NCI-H446 (cell line): ENCODE measurements around the gene TREH.
"Not testable (repeated sequence)": the region's sequence is repeated elsewhere in the genome, so short reads cannot be mapped to it uniquely, and the experiment has no call there.

Source experiments
- DNase-seq, 2 experiments: peaks; one replicate each; lab custom pipeline; 2025; lab: John Stamatoyannopoulos, UW

TREH gene

DNA sequence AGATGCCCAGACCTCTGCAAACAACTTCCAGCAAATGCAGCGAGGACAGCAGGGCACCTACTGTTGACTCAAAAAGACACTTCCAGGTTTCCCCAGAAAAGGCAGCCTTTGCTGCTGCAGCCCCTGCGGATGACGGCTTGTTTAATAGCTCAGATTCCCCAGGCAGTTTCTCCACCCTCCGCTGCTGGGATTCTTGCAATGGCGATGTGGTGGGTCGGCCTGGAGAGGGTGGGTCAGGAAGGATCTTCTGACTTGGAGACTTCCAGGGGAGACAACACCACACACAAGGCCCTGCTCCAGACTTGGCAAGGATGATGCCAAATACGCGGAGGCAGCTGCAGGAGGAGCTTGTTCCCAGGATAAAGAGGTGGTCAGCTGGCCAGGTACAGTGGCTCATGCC, 17.9 kb upstream of the TREH start:
- DNase-seq: no peak

DNA sequence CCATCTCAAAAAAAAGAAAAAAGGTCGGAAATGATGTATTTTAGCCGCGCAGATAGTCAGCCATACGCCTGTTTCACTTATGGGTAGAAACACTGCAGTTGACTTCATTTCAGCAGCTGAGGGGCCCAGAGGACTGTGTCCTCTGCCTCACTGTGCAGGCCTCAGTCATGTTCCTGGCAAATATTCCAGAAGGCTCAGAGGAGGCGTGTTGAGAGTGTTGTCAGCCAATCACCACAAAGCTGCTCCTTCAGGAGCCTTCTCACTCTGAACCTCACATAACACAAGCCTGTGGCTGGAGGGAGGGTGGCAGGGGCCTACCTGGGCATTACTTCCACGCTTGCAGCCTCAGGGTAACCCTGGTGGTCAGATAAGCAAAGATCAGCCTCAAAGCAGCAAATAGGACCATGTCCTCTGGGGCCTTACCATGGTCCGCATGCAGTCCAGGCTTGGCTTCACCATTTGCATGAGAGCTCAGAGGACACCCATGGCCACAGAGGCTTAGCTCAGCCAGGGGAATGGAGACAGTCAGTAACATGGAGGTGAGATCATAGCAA, 17.3 kb upstream of the TREH start:
- DNase-seq: no peak

DNA sequence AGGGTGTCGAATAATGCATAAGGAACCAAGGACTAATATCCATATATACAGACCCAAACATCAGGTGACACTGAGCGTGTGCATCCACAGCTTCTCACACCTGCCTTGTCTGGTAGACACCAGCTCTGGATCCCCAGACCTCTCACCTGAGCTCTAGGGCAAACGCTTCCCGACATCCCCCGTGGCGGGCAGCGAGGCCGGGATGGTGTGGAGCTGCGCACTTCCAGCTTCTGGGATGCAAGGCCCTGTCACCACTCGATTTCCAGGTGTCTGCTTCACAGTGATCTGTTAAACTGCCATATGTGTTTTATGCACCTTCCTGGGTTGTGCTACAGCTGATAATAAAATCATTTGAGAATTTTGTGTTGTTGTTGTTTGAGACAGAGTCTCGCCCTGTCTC, 15.3 kb upstream of the TREH start:
- no peak for DNase-seq

DNA sequence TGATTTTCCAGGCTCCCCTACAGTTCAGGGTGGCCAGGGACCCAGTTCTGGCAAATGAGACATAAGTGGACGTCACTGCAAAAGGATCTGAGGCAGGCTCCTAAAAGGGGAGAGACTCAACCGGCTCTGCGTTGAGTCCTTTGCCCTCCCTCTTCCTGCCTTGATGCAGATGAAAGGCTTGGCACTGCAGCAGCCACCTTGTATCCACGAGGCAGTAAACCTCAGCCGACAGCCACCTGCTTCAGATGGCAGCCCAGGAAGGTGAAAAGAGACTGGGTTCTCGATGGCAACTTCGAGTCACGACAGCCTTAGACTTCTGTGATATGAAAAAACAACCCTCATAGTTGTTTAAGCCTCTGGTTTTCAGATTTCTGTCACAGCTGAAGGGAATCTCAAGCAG, 14.7 kb upstream of the TREH start:
- DNase-seq: no peak

DNA sequence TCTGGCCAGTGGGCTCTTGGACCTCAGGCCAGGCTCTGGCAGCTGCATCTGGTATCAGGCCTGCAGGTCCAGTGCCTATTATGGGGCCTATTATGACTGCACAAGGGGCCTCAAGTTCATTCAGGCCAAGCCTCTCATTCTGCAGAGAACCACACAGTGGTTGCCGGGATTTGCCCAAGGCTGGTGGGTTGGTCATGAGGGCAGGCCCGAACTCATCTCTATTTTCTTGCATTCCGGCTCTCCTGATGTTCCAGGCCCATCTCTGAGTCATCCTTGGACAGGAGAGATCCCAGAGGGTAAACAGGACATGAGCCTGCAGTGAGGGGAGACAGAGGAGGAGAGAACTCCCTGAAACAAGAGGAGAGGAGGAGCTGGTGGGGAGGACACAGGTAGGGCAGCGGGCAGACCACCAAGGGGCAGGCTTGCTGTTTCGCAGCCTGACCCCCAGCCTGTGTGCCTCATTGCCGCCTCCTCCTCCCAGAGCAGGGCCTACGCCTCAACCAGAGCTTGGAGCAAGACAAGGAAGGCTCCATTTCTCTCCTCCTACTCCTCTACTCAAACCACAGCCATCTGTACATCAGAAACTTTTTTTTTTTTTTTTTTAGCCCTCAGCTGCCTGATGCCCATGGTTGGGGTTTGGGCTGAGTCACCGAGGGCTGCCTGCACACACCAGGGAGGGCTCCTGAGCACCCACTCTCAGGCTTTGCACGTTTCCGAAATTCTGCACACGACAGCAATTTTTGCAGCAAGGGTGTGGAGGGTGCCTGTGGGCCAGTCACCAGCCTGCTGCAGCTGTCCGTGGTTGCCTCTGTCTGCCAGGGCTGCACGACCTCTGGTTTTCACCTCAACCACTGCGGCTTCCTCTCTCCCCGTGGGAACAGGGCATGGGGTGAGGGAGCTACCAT, 12.7 kb upstream of the TREH start:
- no peak for DNase-seq

DNA sequence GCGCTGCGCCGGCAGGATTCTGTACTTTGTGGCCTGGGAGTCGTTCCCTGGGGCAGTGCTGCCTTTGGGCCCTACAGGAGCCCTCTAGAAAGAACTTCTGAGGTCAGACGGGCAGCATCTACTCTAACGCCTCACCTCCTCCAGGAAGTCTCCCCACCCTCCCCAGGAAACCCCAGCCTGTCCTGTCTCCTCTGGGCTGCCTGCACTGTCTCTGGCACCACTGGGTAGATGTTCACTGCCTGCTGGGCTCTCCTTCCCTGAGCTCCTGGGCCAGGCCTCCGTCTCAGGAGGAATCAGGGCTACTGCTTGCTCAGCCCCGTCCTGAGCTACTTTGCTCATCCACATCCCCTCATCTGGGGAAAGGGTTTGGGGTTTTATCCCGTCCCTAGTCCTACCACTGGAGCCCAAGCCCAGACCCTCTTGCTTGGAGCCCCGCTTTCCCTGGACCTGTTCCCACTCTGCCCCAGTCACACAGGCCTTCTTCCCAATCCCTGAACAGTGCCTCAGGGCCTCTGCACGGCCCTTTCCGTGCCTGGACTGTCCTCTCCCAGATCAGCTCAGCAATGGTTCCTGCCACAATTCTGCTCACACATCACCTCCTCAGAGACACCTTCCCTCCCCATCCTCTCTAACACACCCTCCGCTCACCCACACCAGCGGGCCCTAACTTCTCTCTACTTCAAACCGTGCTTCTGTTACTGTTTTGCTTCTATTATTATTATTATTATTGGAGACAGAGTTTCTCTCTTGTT, 11.3 kb upstream of the TREH start:
- no peak for DNase-seq

DNA sequence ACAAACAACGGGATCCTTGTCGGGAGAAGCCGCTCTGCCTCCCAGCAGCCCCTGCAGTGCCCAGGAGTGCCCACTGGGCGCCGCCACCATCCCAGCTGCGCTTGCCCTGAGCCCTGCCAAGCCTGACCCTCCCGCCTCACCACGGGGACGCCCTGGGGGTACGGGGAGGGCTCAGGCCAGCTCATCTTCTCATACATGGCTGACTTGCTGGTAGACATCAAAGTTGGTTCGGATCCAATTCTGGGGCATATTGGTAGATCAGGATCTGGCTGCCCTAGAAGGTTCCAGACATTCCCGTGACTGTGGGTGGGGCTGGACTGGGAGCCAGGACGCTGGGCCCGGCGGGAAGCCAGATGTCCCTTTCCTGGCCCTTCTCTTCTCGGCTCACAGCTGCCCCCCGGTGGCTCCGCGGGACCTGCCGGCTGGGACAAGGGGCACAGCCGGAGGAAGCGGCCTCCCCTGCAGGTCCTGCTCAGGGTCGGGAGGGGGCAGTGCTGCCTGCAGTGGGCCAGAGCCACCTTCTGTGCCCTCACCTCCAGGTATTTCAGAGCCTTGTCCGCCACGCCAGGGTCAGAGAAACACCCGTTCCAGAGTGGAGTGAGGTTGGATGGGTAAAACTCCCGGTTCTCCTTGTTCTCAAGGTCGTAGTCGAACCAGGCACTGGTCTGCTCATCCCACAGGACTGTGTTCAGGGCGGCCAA, 10.6 kb upstream of the TREH start:
- DNase-seq: peak; percentile 61 to 98

DNA sequence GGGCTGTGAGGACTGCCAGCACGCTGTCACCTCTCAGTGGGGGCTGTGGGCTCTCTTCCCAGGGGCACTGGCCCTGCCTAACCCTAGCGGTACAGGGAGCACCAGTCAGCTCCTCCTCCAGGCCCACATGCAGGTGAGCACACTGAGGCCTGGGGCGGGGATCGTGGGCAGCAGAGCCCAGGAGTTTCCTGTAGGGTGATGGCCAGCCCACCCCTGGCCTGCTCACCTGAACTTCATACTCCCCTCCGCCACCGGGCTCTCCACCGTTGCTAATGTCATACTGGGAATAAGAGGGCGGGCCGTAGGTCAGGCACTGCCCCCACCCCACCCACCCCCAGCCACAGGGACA, 10.0 kb upstream of the TREH start:
- no peak for DNase-seq

DNA sequence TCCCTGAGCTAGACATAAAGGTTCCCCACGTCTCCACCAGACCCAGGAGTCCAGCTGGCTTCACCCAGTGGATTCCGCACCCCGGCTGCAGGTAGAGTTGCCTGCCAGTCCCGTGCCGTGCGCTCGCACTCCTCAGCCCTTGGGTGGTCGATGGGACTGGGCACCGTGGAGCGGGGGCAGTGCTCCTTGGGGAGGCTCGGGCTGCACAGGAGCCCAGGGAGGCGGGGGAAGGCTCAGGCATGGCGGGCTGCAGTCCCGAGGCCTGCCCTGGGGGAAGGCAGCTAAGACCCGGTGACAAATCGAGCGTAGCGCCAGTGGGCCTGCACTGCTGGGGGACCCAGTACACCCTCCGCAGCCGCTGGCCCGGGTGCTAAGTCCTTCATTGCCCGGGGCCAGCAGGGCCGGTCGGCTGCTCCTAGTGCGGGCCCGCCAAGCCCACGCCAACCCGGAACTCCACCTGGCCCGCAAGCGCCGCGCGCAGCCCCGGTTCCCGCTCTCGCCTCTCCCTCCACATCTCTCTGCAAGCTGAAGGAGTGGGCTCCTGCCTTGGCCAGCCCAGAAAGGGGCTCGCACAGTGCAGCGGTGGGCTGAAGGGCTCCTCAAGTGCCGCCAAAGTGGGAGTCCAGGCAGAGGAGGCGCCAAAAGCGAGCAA, 9.5 kb upstream of the TREH start:
- no peak for DNase-seq

DNA sequence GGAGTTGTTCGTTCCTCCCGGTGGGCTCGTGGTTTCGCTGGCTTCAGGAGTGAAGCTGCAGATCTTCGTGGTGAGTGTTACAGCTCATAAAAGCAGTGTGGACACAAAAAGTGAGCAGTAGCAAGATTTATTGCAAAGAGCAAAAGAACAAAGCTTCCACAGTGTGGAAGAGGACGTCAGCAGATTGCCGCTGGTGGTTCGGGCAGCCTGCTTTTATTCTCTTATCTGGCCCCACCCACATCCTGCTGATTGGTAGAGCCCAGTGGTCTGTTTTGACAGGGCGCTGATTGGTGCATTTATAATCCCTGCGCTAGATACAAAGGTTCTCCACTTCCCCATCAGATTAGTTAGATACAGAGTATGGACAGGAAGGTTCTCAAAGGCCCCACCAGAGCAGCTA, 8.9 kb upstream of the TREH start:
- not testable (repeated sequence) for DNase-seq

DNA sequence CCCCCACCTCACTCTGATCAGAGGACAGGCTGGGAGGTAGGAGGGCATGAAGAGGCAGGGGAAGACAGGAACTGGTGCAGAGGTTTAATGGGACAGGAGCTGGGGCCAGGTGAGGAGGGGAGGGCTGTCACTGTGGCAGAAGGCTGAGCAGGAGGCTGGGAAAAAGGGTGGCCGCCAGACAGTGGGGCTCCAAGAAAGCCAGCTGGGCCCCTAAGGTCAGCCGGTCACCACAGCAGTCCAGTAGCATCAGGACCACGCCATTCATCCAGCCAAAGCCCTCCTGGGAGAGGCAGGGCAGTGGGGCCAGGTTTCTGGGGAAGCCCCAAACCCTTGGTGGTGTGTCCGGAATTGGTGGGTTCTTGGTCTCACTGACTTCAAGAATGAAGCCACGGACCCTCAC, 8.5 kb upstream of the TREH start:
- DNase-seq: no peak

DNA sequence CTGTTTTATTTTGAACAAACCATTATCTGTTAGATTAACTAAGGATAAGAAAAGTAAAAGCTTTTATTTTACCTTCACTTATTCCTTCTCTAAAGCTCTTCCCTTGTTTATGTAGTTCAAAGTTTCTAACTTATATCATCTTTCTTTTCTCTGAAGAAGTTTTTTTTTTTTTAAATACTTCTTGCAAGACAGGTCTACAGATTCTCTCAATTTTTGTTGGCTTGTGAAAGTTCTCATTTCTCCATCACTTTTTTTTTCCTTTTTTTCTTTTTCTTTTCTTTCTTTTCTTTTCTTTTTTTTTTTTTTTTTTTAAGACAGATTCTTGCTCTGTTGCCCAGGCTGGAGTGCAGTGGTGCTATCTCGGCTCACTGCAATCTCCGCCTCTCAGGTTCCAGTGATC, 4.7 kb upstream of the TREH start:
- no peak for DNase-seq

DNA sequence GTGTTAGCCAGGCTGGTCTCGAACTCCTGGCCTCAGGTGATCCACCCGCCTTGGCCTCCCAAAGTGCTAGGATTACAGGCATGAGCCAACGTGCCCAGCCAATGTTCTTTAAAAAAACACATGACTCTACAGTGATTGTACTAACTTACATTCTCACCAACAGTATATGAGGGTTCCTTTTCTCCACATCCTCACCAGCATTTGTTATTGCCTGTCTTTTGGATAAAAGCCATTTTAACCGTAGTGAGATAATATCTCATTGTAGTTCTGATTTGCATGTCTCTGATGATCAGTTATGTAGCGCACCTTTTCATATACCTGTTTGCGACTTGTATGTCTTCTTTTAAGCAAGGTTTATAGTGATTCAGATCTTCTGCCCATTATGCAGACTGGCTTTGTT, 3.5 kb upstream of the TREH start:
- not testable (repeated sequence) for DNase-seq

DNA sequence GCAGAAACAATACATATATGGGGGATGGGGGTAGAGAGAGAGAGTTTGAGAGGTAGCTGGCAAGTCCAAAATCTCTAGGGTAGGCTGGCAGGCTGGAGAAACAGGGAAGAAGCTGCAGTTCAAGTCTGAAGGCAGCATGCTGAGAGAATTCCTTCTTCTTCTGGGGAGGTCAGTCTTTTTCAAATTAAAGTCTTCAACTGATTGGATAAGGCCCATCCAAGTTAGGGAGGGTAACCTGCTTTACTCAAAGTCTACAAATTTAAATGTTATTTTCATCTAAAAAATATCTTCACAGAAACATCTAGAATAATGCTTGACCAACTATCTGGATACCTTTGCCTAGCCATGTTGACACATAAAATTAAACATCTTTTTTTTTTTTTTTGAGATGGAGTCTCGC, 2.9 kb upstream of the TREH start:
- no peak for DNase-seq

DNA sequence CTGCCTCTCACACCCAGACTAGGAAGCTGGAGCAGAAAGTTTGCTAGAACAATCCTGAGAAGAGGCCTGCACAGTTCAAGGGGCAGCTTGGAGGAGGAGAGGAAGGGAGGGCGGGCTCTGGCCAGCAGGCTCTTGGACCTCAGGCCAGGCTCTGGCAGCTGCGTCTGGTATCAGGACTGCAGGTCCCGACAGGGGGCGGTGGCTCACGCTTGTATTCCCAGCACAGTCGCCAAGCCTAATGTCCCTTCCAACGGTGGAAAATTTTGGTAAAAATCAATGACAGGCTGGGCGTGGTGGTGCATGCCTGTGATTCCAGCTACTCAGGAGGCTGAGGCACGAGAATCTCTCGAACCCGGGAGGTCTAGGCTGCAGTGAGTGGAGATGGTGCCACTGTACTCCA, 542 bp downstream of the TREH start:
- DNase-seq: not testable (repeated sequence)

DNA sequence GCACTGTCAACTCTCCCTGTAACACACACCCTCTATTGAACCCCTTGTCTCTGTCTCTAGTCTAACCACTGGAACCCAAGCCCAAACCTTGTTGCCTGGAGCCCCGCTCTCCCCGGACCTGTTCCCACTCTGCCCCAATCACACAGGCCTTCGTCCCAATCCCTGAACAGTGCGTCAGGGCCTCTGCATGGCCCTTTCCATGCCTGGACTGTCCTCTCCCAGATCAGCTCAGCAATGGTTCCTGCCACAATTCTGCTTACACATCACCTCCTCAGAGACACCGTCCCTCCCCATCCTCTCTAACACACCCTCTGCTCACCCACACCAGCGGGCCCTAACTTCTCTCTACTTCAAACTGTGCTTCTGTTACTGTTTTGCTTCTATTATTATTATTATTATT, 1.5 kb downstream of the TREH start:
- no peak for DNase-seq

DNA sequence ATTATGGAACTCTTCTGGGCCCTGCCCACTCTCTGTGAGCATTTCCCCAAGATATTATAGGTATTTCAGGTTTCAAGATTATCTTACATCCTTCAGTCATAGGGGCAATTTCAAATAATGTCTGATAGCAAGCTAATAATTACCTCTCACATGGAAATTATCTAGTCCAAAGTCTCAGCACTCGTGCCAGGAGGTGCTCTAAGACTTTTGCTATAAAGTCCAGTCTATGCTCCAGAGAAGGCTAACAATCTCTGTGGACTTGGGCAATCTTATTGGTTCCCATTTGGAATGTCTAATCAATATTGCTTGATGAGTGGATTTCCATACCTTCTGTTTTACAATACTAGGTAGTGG, 5.4 kb downstream of the TREH start:
- DNase-seq: no peak

DNA sequence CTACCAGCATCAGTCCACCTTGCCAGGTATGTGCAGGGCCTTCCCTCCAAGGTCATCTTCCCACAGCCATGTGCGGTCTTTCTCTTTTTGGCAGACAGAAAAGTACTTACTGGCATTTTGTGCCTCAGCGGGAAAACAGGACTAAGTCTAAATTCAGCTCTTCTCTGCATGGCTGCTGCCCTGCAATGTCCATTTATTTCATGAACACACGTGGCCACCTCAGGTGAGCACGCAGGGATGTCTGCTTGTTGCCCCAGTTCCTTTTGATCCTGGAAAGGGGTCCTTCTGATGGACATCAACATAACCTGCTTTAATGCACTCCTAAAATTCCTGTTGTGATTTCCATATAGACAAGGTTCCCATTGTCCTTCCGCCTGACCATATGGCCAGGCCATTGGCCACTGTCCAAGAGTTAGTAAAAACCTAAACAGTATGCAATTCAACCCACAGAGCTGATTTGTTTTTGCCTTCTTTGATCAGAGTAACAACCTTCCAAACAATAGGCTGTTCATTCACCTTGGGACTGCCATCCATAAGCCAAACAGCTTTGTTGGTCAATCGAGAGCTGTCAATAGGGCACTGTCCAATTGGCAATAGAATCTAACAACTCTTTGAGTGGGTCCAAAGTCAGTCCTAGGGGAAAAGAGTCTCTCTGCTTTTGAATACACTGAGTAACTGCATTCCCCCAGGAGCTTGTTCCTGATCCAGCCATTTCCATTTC, 5.9 kb downstream of the TREH start:
- DNase-seq: no peak

DNA sequence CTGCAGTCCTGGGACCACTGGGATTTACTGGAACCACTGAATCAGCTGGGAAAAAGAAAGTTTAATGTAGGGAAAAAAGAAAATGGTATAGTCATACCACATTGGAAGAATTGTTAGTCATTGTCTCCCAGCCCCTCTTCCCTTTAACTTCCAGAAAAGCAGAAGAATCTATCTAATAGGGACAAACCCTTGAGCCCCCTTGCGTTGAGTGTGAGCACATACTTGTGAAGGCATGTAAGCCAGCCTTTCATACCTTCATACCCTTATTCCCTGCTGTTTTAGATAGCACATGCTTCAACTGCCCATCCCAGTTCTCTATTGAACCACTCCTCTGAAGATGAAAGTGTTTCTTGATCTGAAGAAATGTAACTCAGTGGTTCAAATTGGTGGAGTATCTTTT, 6.6 kb downstream of the TREH start:
- no peak for DNase-seq

DNA sequence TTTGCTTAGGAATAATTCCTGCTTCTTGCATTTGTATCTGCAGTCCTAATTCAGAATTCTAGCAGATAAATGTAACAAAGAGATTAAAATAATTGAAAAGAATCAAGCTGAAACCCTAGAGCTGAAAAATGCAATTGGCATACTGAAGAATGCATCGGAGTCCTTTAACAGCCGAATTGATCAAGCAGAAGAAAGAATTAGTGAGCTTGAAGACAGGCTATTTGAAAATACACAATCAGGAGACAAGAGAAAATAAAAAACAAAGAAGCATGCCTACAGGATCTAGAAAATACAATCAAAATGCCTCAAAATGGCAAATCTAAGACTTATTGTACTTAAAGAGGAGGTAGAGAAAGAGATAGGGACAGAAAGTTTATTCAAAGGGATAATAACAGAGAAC, 8.2 kb downstream of the TREH start:
- no peak for DNase-seq

DNA sequence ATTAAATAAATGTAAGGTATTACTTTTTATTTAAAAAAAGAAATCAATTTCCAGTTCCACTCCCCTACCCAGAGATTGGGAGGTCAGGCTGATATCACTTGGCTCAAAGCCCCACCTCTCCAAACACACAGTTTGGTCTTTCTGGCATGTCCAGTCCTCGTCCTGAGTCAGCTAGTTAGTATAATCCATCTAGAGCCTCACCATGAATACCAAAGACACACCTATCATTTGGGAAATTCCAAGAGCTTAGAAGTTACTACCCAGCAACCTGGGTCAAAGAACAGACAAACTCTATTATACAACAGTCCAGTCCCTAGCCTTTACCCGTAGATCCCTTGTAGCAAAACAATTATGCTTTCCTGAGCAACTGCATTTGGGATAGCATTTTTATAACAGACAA, 9.4 kb downstream of the TREH start:
- no peak for DNase-seq

DNA sequence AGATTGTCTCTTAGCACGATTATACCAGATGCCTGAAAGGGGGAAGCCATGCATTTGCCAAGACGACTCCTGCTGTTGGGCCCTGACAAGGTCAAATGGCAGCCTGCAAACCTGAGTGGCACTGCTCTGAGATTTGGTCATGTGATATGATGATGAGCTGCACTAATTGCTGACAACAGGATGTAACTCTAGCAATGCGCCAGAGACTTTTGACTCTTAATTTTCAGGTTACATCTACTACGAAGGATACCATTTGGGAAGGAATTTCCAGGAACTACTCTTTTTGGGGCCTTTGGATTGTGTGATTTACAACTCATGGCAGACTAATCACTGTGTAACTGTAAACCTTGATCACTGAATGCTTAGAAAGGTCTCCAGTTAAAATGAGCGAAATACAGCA, 13.1 kb downstream of the TREH start:
- DNase-seq: no peak
